Upper lobe of left lung (tissue), 6 donors: Measurements from ENCODE around the gene AXDND1. TPM values are rescaled to one million over a fixed set of nuclear protein-coding genes. Genes with fewer than 3 reads are reported as not detected.

Experiments used
- ATAC-seq, 2 donors: fragments of 200-7000 bp; cut with Tn5 transposase; one replicate each; pipeline ENCODE4 v1.9.1; 2022; ENCODE audit warnings: mild to moderate bottlenecking in 2 of 2, moderate library complexity in 2 of 2; ENCODE audit not compliant: low FRiP score in 2 of 2
- DNase-seq, 2 donors: peaks; one replicate each; pipeline ENCODE4 v3.0.0-alpha.2; 2019 to 2020
- H3K27ac ChIP-seq, 4 donors: fragments of 200-600 bp; sonication (generic); one replicate each; pipeline ENCODE4 v1.5.1; 2016 to 2019
- H3K27me3 ChIP-seq, 4 donors: fragments of 200-600 bp; sonication (generic); one replicate each; pipeline ENCODE4 v1.5.1; 2017 to 2019
- H3K36me3 ChIP-seq, 4 donors: fragments of 200-600 bp; sonication (generic); one replicate each; pipeline ENCODE4 v1.5.1; 2016 to 2019
- H3K4me1 ChIP-seq, 4 donors: fragments of 200-600 bp; sonication (generic); one replicate each; pipeline ENCODE4 v1.5.1; 2018 to 2019
- H3K4me3 ChIP-seq, 4 donors: fragments of 200-600 bp; sonication (generic); one replicate each; pipeline ENCODE4 v1.5.1; 2017 to 2019; ENCODE audit warnings: mild to moderate bottlenecking in 2 of 4, moderate library complexity in 1 of 4
- H3K9me3 ChIP-seq, 4 donors: fragments of 200-600 bp; sonication (generic); one replicate each; pipeline ENCODE4 v1.5.1; 2018 to 2019
- CTCF ChIP-seq, 6 experiments: fragments of 450-650 bp in 4 of 6; fragments of 200-600 bp in 2 of 6; sonication (generic) in 2 of 6; IDR thresholded peaks; one replicate each; pipeline ENCODE4 v1.5.1; 2016 to 2019; ENCODE audit warnings: antibody characterized with exemption in 6 of 6
- EP300 ChIP-seq, 4 donors: sonication (generic); formaldehyde crosslinking; IDR thresholded peaks; one replicate each; pipeline ENCODE4 v1.5.1; 2017; ENCODE audit warnings: antibody characterized with exemption in 4 of 4, control low read depth in 2 of 4
- POLR2A ChIP-seq, 4 donors: fragments of 450-650 bp; IDR thresholded peaks; one replicate each; pipeline ENCODE4 v1.5.1; 2016 to 2017; ENCODE audit warnings: antibody characterized with exemption in 4 of 4, mild to moderate bottlenecking in 2 of 4
- POLR2AphosphoS5 ChIP-seq, 2 donors: sonication (generic); formaldehyde crosslinking; IDR thresholded peaks; one replicate each; pipeline ENCODE4 v1.5.1; 2017; ENCODE audit warnings: antibody characterized with exemption in 2 of 2
- WGBS, 2 donors: methylation state at CpG; one replicate each; pipeline ENCODE4 v1.1.5; 2017 to 2018; 5-methylcytosine and 5-hydroxymethylcytosine counted together
- total RNA-seq, 6 donors: library from RNA; depleted of rRNA in 4 of 6; stranded (reverse); fragments of >200 nt in 4 of 6; gene quantifications; one replicate each; pipeline versions ENCODE4 v1.1.0 to v1.2.1, GENCODE V29; 2016 to 2021
- donor health status: DM: no; HTN: no; CAD: no; lungs with moderate emphysema.
- donor health status: DM: no; HTN: yes; CAD: no; lungs with severe emphysema.

AXDND1 gene
- total RNA-seq, 6 donors from 2014 or later = 0.44 to 2.9 (median 0.61) TPM; not detected in 3

- Histone ChIP-seq H3K4me1 (no peaks in the 10 kb centered on the region), H3K36me3 (no peaks in the 10 kb centered on the region), H3K27me3 (no peaks in the 10 kb centered on the region), H3K4me3 (no peak overlapping the region), H3K9me3 (no peaks in the 10 kb centered on the region), H3K27ac (no peak overlapping the region)
- WGBS, 2 donors = 59 to 66% methylated on average over 9 of the region's 9 CpGs
- no peak for TF ChIP-seq POLR2AphosphoS5 (IDR thresholded peaks at IDR 0.05)
- DNase-seq (no peak), ATAC-seq (peak in 1 of 2 donors; percentile 42)
Measured at GRCh38 chr1:179550746-179551682, 185.2 kb downstream of the AXDND1 start.

GRCh38 chr1:179554427-179554826 lies 188.7 kb downstream of the AXDND1 start:
- Histone ChIP-seq H3K27me3 (no peaks in the 10 kb centered on the region), H3K27ac (no peak overlapping the region), H3K4me3 (no peak overlapping the region), H3K4me1 (no peaks in the 10 kb centered on the region), H3K36me3 (no peaks in the 10 kb centered on the region), H3K9me3 (no peaks in the 10 kb centered on the region)
- DNase-seq = no peak
- no peak for ATAC-seq
- TF ChIP-seq EP300 (IDR thresholded peaks at IDR 0.05) (no peak), POLR2A (IDR thresholded peaks at IDR 0.05) (no peak), CTCF (IDR thresholded peaks at IDR 0.05) (no peak), POLR2AphosphoS5 (IDR thresholded peaks at IDR 0.05) (no peak)

GRCh38 chr1:179558078-179558477 lies 192.3 kb downstream of the AXDND1 start:
- Histone ChIP-seq H3K27me3 (no peaks in the 10 kb centered on the region), H3K4me3 (no peak overlapping the region), H3K9me3 (no peaks in the 10 kb centered on the region), H3K4me1 (no peaks in the 10 kb centered on the region), H3K36me3 (no peaks in the 10 kb centered on the region), H3K27ac (no peak overlapping the region)
- TF ChIP-seq CTCF (IDR thresholded peaks at IDR 0.05) = no peak
- no peak for TF ChIP-seq EP300 (IDR thresholded peaks at IDR 0.05)
- TF ChIP-seq POLR2A (IDR thresholded peaks at IDR 0.05) = no peak
- TF ChIP-seq POLR2AphosphoS5 (IDR thresholded peaks at IDR 0.05) = no peak
- ATAC-seq = no peak
- WGBS, 2 donors = 85 to 95% methylated on average over 1 of the region's 1 CpG
- no peak for DNase-seq

GRCh38 chr1:179575497-179576314 lies 209.9 kb downstream of the AXDND1 start, which contains the start of gene NPHS2:
TSS of gene NPHS2 (minus strand) at chr1:179575948. CDS start at chr1:179575864, 84 bp downstream.
- no peak within 1 kb of the TSS for H3K27ac ChIP-seq
- no peaks in the 10 kb centered on the region for H3K36me3 ChIP-seq
- DNase-seq = peak in 1 of 2 donors; percentile 79
- H3K27me3 ChIP-seq = peaks cover 0 to 13% (median 6%) of the 10 kb centered on the region in 4 donors
- WGBS, 2 donors = 8 to 9% methylated on average over 21 to 42 of the region's 77 CpGs
- no peaks in the 10 kb centered on the region for H3K9me3 ChIP-seq
- no peak within 1 kb of the TSS for H3K4me3 ChIP-seq
- H3K4me1 ChIP-seq = peaks cover 0 to 8% (median 2%) of the 10 kb centered on the region in 4 donors
- TF ChIP-seq POLR2AphosphoS5 (IDR thresholded peaks at IDR 0.05) (no peak), CTCF (IDR thresholded peaks at IDR 0.05) (no peak), POLR2A (IDR thresholded peaks at IDR 0.05) (no peak), EP300 (IDR thresholded peaks at IDR 0.05) (no peak)
- ATAC-seq = no peak

GRCh38 chr1:179576509-179576908 lies 210.7 kb downstream of the AXDND1 start:
- DNase-seq = no peak
- 24 to 35% methylated on average over 5 of the region's 5 CpGs for whole genome bisulfite sequencing, 2 donors
- Histone ChIP-seq H3K4me1 (peaks cover 0 to 8% (median 2%) of the 10 kb centered on the region in 4 donors), H3K36me3 (no peaks in the 10 kb centered on the region), H3K27ac (no peak overlapping the region), H3K27me3 (peaks cover 0 to 13% (median 6%) of the 10 kb centered on the region in 4 donors), H3K9me3 (no peaks in the 10 kb centered on the region), H3K4me3 (no peak overlapping the region)
- no peak for ATAC-seq
- TF ChIP-seq POLR2A (IDR thresholded peaks at IDR 0.05) (no peak), CTCF (IDR thresholded peaks at IDR 0.05) (no peak), EP300 (IDR thresholded peaks at IDR 0.05) (no peak), POLR2AphosphoS5 (IDR thresholded peaks at IDR 0.05) (no peak)
